Thoracic aorta (tissue), 2 donors: Measurements from ENCODE around the gene EMC6. TPM values are rescaled to one million over a fixed set of nuclear protein-coding genes. Genes with fewer than 3 reads are reported as not detected.
A peak's percentile ranks its signal among the peaks of the same experiment; 100 is the strongest.

Experiments
- ATAC-seq: fragments of 150-250 bp; one replicate; pipeline ENCODE4 v1.8.0; 2017; ENCODE audit warnings: low read depth; ENCODE audit not compliant: insufficient number of reproducible peaks, low FRiP score
- DNase-seq: peaks from one replicate; pipeline ENCODE4 v3.0.0-alpha.2; 2020; ENCODE audit warnings: low spot score
- H3K27ac ChIP-seq, 2 donors: fragments of 200-600 bp; sonication (generic); 1 replicate in 1 of 2; 2 replicates in 1 of 2; pipeline ENCODE4 v1.5.1; 2016; ENCODE audit warnings: mild to moderate bottlenecking in 2 of 2, moderate library complexity in 2 of 2
- H3K27me3 ChIP-seq: fragments of 200-600 bp; sonication (generic); replicated peaks from 2 replicates; pipeline ENCODE4 v1.6.0; 2016; ENCODE audit warnings: mild to moderate bottlenecking; ENCODE audit not compliant: insufficient read depth
- H3K36me3 ChIP-seq: fragments of 200-600 bp; sonication (generic); one replicate; pipeline ENCODE4 v1.5.1; 2016
- H3K4me1 ChIP-seq, 2 donors: fragments of 200-600 bp; sonication (generic); 1 replicate in 1 of 2; 2 replicates in 1 of 2; pipeline versions ENCODE4 v1.5.1 to v1.6.0; 2016; ENCODE audit warnings: low read depth in 2 of 2, mild to moderate bottlenecking in 1 of 2; ENCODE audit not compliant: control insufficient read depth in 1 of 2
- H3K4me3 ChIP-seq: fragments of 200-600 bp; sonication (generic); 2 replicates; pipeline ENCODE4 v1.5.1; 2016; ENCODE audit warnings: mild to moderate bottlenecking
- H3K9me3 ChIP-seq: fragments of 200-600 bp; sonication (generic); 2 replicates; pipeline ENCODE4 v1.5.1; 2016
- total RNA-seq, 2 donors: library from RNA; depleted of rRNA; stranded (reverse); fragments of >200 nt; gene quantifications; one replicate each; pipeline versions ENCODE4 v1.1.0 to v1.2.3, GENCODE V29; 2016
- TF ChIP-seq, protein P1 (sequence below): fragments of 200-600 bp; sonication (generic); IDR thresholded peaks from one replicate; pipeline ENCODE4 v1.5.1; 2019; ENCODE audit warnings: antibody characterized with exemption

The EMC6 gene
- total RNA-seq, 2 donors from 2014 or later = 10.8 to 17.6 TPM

DNA sequence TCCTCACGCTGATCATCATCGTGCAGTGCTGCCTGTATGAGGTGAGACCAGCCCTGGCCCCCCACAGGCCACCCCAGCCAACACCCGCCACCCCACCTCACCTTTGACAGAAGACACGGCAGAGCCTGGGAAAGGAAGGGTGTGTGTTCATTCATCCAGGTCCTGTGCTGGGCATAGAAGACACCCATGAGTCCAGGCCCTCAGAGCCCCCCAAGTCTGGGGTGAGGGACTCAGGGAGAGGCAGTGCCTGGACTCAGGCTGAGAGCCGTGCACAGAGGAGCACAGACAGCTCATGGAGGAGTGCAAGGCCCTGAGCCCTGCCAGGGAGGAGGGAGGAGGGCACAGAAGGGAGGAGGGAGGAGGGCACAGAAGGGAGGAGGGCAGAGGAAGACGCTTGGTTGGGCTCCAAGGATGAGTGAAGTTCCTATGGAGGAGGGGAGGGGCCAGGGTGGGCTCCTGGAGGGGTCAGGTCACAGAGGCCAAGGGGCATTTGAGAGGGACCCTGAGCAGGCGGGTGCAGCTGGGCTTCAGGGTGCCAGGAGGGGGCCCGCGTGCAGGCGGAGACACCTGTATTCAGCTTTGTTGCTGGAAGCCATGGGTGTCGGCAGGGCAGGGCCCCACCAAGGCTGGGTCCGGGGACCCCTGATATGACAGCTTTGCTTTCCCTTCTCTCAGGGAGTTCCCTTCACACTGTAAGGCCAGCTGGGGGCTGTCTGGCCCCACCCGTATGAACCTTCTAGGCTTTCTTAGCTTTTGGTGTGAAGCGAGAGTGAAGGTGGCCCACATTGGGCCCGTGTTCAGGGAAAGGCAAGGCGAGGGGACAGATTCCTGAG is 11.6 kb upstream of the EMC6 start:
- Histone ChIP-seq H3K9me3 (no peaks in the 10 kb centered on the region), H3K4me3 (no peak overlapping the region), H3K27me3 (no peaks in the 10 kb centered on the region), H3K4me1 (peaks cover 21 to 37% of the 10 kb centered on the region in 2 donors), H3K36me3 (peaks cover 11% of the 10 kb centered on the region), H3K27ac (no peak overlapping the region)
- TF ChIP-seq, protein P1, sequence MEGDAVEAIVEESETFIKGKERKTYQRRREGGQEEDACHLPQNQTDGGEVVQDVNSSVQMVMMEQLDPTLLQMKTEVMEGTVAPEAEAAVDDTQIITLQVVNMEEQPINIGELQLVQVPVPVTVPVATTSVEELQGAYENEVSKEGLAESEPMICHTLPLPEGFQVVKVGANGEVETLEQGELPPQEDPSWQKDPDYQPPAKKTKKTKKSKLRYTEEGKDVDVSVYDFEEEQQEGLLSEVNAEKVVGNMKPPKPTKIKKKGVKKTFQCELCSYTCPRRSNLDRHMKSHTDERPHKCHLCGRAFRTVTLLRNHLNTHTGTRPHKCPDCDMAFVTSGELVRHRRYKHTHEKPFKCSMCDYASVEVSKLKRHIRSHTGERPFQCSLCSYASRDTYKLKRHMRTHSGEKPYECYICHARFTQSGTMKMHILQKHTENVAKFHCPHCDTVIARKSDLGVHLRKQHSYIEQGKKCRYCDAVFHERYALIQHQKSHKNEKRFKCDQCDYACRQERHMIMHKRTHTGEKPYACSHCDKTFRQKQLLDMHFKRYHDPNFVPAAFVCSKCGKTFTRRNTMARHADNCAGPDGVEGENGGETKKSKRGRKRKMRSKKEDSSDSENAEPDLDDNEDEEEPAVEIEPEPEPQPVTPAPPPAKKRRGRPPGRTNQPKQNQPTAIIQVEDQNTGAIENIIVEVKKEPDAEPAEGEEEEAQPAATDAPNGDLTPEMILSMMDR = no peak
- ATAC-seq (no peak), DNase-seq (no peak)

GRCh38 chr17:3657588-3657869 is 11.1 kb upstream of the EMC6 start:
- no peak for ATAC-seq
- Histone ChIP-seq H3K4me1 (peaks cover 21 to 37% of the 10 kb centered on the region in 2 donors), H3K27ac (no peak overlapping the region)

GRCh38 chr17:3657874-3658783 is 10.5 kb upstream of the EMC6 start:
- Histone ChIP-seq H3K27me3 (no peaks in the 10 kb centered on the region), H3K27ac (peak overlapping the region; percentile 84 to 91), H3K36me3 (peaks cover 22% of the 10 kb centered on the region), H3K4me3 (no peak overlapping the region), H3K9me3 (no peaks in the 10 kb centered on the region), H3K4me1 (peaks cover 21 to 37% of the 10 kb centered on the region in 2 donors)
- TF ChIP-seq, protein P1 = no peak
- ATAC-seq (no peak), DNase-seq (no peak)

More at GRCh38 chr17:3657588-3657869, 11.1 kb upstream of the EMC6 start:
- H3K27me3 ChIP-seq = no peaks in the 10 kb centered on the region
- H3K4me3 ChIP-seq = no peak overlapping the region
- TF ChIP-seq, protein P1 = no peak
- no peak for DNase-seq
- H3K9me3 ChIP-seq = no peaks in the 10 kb centered on the region
- H3K36me3 ChIP-seq = peaks cover 16% of the 10 kb centered on the region

- H3K27ac ChIP-seq = peak overlapping the region; percentile 84 to 91
- no peaks in the 10 kb centered on the region for H3K9me3 ChIP-seq
- H3K36me3 ChIP-seq = peaks cover 30% of the 10 kb centered on the region
- no peaks in the 10 kb centered on the region for H3K27me3 ChIP-seq
- no peak for DNase-seq
- no peak overlapping the region for H3K4me3 ChIP-seq
- H3K4me1 ChIP-seq = peaks cover 21 to 37% of the 10 kb centered on the region in 2 donors
- no peak for ATAC-seq
- TF ChIP-seq, protein P1 = no peak
Measured at GRCh38 chr17:3658784-3659449, 9.7 kb upstream of the EMC6 start.
